IPS-NIHi11 (cell line): ENCODE data around the gene SV2B.

ENCODE experiments used
- DNase-seq: peaks from one replicate; pipeline ENCODE4 v3.0.0; 2012; ENCODE audit warnings: mixed read lengths, low spot score

Gene SV2B

GRCh38 chr15:91141097-91141496 is 41.0 kb downstream of the SV2B start:
- DNase-seq: no peak

- DNase-seq: no peak
These were observed 42.2 kb downstream of the SV2B start for GRCh38 chr15:91142106-91142744.

GRCh38 chr15:91142946-91143345 is 42.9 kb downstream of the SV2B start:
- no peak for DNase-seq

GRCh38 chr15:91146728-91147127 is 46.7 kb downstream of the SV2B start:
- DNase-seq: no peak

GRCh38 chr15:91148243-91148642 is 48.2 kb downstream of the SV2B start:
- DNase-seq: no peak

GRCh38 chr15:91150502-91151160 is 50.6 kb downstream of the SV2B start:
- DNase-seq: no peak

- no peak for DNase-seq
These were observed 51.9 kb downstream of the SV2B start for GRCh38 chr15:91151781-91152563.

- no peak for DNase-seq
These were observed 53.0 kb downstream of the SV2B start for GRCh38 chr15:91152896-91153581.

GRCh38 chr15:91153954-91154353 is 53.9 kb downstream of the SV2B start:
- no peak for DNase-seq

- no peak for DNase-seq
These were observed 56.2 kb downstream of the SV2B start for GRCh38 chr15:91156175-91156726.

- DNase-seq: no peak
These were observed 58.6 kb downstream of the SV2B start for GRCh38 chr15:91158415-91159394.

GRCh38 chr15:91165850-91166249 is 65.8 kb downstream of the SV2B start:
- no peak for DNase-seq

GRCh38 chr15:91168457-91168856 is 68.4 kb downstream of the SV2B start:
- DNase-seq: no peak

- DNase-seq: no peak
These were observed 71.3 kb downstream of the SV2B start for GRCh38 chr15:91171334-91171733.

GRCh38 chr15:91182101-91182500 is 82.0 kb downstream of the SV2B start:
- DNase-seq: no peak

GRCh38 chr15:91183596-91183995 is 83.5 kb downstream of the SV2B start:
- no peak for DNase-seq

GRCh38 chr15:91184441-91184840 is 84.4 kb downstream of the SV2B start:
- no peak for DNase-seq

- peak; percentile 42 for DNase-seq
These were observed 87.0 kb downstream of the SV2B start for GRCh38 chr15:91186904-91187656.

- no peak for DNase-seq
These were observed 92.2 kb downstream of the SV2B start for GRCh38 chr15:91192285-91192684.

- no peak for DNase-seq
These were observed 92.8 kb downstream of the SV2B start for GRCh38 chr15:91192690-91193377.
